Measurements from ENCODE around the gene SLC23A2. TPM values are rescaled to one million over a fixed set of nuclear protein-coding genes. Genes with fewer than 3 reads are reported as not detected.
A peak's percentile ranks its signal among the peaks of the same experiment; 100 is the strongest.
"Not testable (repeated sequence)": the region's sequence is repeated elsewhere in the genome, so short reads cannot be mapped to it uniquely, and the experiment has no call there.

The SLC23A2 gene
- polyA plus RNA-seq, 12 donors, result 8.3 to 19.2 (median 11.4) TPM; not detected in 1

DNA sequence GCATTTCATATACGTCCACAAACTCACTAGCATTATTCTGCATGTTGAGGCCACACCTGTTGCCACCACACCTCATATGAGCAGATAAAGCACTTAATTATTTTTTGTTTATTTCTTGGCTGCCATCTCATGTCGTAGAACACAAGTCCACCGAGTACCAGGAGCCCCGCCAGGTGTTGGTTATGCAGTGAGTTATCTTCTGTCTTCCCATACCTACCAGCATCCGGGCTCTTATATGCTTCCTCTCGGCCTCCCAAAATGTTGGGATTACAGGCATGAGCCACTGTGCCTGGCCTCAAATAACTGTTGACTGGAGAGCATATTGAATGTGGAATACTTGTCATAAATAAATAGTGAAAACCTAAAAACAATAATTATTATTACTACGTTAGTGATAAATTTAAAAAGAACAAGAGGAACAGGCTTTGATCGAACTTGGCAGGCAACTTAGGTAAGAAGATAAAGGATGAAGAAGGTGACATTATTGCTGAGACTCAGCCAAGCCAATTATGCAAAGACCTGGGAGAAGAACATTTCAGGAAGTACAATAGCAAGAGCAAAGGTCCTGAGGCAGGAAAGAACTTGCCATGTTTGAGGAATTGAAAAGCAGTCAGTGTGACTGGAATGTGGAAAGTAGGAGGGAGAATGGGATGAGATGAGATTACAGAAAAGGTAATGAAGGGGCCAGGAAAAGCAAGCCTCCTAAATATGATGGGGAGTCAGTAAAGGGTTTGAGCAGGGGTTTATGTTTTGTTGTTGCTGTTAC is 12.6 kb upstream of the SLC23A2 start:
- no peak for DNase-seq

DNA sequence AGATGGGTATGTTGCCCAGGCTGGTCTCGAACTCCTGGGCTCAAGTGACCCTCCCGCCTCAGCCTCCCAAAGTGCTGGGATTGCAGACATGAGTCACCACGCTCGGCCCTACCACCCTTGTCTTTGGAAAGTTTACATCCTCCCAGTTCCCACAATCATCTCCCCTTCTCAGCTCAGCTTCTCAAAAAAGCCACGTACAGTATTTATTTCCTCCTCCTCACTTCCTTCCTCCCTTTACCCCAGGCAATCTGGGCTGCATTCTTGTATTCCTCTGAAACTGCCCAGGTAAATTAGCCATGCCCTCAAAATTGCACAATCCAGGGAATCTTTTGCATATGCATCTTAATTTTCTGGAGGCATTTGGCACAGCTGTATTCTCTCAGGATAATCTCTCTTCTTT is 7.4 kb upstream of the SLC23A2 start:
- DNase-seq, result no peak

DNA sequence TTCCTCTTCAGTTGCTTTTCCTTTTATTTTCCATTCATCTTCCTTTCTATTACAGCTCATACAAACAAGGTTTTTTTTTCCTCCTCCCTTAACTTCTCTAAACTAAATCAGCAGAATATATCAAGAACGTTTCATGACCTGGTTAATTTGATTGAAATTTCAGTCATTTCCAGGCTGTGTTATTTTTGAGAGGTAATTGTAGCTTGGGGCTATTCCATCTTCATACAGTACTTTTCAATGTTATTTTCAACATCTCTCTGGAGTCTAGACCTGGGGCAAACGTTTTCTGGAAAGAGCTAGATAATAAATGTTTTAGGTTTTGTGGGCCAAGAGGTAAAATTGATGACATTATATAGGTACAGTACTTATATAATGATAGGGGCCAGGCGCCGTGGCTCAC is 4.0 kb upstream of the SLC23A2 start:
- no peak for DNase-seq

DNA sequence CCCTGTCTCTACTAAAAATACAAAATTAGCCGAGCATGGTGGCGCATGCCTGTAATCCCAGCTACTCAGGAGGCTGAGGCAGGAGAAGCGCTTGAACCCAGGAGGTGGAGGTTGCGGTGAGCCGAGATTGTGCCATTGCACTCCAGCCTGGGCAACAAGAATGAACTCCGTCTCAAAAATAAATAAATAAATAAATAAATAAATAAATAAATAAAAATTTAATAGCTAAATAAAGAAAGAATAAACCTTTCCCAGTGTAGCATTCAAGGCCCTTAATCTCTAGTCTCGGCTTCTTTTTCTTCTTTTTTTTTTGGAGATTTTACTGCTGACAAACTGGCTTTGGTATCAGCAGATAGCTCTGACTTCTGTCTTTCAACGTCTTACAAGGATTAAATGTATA is 3.5 kb upstream of the SLC23A2 start:
- DNase-seq, result not testable (repeated sequence)

DNA sequence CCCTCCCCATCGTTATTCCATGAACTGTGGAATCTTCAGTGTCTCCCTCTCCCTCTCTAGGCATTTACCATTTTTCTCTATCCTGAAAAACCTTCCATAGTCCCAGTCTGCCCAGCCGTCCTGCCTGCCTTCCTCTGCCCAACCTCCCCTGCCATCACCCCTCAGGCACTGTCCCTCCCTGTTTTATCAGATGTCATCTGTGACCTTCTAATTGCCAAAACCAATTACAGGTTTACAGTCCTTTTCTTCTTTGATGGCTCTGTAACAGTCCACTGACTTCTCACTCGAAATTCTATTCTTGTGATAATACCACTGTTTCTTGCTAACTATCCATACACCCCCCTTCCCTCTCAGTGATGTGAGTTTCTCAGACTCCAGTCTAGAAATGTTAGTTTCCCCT is 2.3 kb upstream of the SLC23A2 start:
- no peak for DNase-seq

DNA sequence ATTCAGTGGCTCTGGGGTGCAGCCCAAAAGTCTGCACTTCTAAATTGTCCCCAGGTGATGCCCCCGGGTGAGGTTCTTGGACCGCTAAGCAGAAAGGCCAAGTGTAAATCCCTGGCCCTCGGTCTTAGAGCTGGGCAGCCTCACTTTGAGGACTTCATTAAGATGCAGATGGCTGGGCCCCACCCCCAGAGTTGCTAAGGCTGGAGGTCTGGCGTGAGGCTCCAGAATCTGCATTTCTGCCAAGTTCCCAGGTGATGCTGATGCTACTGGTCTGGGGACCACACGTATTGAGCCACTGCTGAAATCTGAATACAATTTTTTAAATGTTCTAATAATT is 735 bp upstream of the SLC23A2 start:
- DNase-seq, result no peak

DNA sequence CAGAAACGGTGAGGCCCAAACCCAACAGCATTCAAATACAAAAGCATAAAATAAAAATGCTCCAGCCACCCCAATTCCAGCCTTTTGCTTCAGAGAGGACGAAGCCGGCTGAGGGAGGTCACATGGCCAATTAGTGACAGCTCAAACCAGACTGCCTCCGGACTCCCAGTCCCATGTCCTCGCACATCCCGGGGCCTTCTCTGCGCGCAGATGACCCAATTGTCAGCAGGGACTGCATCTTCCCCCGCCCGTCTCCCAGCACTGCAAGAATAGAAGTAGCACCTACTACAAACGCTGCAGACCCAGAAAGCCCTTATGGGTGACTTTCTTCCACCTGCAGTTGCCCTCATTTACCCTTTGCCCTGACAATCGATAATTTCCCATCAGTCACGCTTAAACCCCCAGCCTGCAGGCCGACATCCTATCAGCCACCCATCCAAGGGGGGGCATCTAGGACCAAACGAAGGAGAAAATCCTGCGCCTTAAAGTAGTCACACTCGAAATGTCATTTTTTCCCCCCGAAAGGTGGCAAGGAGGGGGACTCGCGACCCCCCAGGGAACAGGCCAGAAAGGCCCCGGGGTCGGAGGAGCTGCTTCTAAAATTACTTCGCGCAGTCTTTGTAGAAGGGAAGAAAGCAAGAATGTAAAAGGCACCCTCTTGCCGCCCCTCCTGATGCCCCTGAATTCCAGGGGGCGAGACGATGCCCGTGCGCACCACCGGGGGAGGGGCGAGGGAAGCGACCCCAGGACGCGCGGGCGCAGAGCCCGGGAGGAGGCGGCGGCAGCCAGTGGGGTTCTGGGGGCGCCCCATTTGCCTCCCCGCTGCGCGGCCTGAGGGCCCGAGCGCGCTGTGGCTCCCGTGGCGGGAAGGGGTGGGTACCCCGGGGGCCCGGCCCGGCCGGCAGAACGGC is 792 bp downstream of the SLC23A2 start:
- DNase-seq, result peak; percentile 13

DNA sequence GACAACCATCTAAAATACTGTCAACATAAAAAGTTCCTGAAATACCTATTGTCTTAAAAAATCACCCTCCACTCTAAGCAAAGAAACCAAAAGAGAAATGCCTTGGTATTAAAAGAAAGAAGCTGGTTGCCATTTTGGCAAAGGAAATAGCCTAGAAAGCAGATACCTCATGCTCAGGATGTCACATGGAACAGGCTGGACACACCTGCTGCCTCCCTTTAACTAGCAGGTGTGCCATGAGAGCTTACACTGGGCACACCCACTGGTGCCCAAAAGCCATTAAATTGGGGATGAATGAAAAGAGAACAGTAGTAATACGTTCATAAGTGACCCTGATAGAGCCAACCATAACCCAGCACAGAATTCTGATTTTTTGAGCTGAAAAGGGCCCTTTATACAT is 1.5 kb downstream of the SLC23A2 start:
- DNase-seq, result no peak

DNA sequence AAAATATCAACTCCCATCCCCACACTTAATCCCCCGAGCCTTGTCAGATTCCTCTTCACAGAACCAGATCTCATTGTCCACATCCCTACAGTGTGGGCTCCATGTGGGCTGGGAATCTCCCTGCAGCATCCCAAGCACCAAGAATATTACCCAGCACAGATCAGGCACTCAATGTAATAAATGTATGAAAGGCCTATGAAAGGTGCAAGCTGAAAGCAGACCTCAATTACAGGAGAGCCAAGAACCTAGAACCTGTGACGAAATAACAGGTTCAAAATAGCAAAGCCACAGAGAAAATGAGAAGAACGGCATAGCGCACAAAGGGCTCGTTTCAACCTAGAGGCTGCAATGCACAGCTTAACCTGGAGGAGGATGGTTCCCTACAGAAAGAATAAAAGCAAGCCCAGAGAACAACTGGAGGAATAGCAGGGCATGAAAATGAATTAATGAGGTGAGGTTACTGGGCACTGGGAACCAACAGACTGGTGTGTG is 3.1 kb downstream of the SLC23A2 start:
- no peak for DNase-seq

DNA sequence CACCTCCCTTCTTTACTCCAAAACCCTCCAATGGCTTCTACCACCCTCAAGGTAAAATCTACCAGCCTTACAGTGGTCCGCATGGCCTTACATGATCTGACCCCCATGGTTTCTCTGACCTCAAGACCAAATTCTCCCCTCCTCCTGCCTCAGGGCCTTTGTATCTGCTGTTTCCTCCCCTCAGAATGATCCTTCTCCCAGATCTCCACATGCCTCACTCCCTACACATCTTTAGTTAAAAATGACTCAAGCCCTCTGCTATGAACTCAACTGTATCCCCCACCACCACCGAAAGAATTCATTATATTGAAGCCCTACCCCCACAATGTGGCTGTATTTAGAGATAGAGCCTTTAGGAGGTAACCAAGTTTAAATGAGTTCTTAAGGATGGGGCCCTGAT is 4.1 kb downstream of the SLC23A2 start:
- DNase-seq, result no peak

DNA sequence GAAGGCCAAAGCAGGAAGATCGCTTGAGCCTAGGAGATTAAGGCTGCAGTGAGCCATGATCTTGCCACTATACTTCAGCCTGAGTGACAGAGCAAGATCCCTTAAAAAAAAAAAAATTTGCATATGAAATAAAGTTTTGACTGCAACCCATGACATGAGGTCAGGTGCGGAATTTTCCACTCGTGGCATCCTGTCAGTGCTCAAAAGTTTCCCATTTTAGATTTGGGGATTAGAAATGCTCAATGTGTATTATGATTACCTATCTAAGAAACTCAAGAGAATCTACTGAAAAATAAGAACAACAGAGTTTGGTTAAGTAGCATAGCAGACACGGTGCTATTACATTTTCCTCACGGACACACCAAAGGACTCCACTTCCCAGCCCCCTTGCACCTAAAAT is 11.7 kb downstream of the SLC23A2 start:
- DNase-seq, result no peak

DNA sequence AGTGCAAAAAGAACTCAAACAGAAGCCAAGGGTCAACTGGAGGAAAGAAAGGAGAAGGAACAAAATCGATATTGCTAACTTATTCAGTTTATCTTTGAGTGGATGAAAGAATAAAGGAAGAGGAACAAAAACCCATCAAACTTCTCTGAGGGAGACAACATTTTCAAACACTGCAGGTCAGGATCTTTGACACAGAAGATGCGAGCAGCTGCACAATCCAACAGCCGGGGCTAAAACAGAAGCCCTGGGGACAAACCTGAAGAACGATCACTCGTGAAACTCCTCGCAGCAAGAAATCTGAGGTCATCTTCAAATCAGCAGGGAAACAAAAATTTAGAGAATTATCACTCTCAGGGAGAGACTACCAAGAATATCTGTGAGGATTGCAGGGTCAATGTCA is 14.2 kb downstream of the SLC23A2 start:
- DNase-seq, result no peak

DNA sequence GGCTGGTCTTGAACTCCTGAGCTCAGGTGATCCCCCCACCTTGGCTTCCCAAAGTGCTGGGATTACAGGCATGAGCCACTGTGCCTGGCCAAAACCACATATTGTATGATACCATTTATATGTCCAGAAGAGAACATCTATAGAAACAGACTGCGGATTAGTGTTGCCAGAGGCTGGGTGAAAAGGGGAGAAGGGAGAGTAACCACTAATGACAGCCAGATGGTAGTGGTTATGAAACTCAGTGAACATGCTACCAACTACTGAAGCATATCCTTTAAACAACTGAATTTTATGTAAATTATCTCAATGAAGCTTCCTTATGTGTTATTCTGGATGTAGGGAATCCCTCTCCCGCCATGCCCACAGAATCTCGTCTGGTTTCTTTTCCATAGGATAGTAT is 15.7 kb downstream of the SLC23A2 start:
- no peak for DNase-seq

DNA sequence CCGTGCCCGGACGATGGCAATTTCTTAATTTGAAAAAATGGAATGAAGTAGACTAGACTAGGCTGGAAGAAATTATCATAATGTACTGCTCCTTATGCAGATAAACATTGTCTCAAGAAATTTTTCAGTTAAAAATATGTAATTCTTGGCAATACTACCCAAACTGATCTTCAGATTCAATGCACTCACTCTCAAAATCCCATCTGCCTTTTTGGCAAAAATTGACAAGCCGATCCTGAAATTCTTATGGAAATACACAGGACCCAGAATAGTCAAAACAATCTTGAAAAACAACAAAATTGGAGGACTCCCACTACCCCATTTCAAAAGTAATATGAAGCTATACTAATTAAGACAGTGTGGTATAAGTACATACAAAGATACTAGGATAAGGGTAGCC is 19.0 kb downstream of the SLC23A2 start:
- no peak for DNase-seq

DNA sequence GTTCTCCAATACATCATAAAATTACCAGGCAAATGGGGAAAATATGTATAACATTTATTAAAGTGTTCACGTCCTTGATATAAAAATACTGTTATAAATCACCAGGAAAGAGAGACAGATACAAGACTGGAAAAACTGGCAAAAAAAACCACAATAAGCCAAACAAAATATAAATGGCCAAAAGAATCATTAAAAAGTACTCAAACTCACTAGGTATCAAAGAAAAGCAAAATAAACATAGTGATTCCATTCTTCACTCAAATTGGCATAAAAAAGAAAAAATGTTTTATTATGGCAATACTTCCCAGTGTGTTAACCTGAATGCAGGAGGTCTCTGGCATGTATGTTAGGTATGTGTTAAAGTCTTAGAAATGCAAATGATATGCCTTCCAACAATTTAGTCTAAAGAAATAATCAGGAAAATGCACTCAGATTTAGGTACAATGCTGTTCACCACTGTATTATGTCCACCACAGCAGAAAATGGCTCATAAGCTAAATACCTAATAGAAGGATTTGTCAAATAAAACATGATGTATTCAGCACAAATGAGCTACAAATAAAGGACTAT is 21.4 kb downstream of the SLC23A2 start:
- DNase-seq, result no peak

DNA sequence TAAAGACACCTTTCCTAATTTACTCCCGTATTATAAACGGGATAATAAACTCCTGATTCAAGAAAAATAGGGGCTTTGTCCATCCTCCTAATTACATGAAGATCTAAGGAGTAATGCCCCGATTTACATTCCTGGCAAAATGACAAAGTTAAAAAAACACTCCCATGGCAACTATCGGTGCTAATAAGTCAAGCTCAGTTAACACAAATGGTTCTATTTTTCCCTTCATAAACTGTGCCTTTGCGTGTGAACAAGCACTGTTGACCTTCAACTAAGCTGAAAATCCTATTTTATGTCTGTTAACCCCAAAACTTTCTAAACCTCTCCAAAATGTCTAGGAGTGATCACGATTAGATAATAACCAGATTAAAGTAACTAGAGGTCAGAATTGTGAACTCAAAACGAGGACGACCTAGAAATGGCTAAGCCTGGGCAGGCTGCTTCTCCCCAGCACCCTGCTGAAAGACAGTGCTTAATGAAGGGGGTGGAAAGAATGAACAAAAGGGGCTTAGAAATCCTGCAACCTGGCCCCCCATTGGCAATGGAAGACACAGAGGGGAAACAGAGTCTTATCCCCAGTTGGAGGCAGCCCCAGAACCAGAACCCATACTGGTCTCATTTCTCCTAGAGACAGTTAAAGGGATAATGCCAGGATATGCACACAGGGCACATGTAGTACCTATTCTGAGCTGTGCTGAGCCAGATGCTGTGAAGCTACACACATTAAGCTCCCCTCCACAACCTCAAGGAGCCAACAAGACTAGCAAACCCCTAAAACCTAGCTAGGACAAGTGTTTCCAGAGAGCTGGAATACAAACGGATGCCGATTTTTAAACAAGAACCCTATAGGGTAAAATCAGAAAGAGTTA is 23.0 kb downstream of the SLC23A2 start:
- no peak for DNase-seq

DNA sequence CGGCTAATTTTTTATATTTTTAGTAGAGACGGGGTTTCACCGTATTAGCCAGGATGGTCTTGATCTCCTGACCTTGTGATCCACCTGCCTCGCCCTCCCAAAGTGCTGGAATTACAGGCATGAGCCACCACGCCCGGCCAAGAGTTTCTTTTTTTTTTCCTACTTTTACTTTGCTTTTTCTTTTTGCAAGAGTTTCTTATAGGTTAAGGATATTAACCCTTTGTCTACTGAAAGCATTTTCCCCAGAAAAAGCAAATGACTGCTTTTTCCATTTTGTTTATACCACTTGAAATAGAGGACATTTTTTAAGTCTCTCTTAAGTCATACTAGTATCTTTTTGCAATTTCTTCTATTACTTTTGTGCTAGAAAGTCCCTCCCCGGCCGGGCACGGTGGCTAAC is 25.3 kb downstream of the SLC23A2 start:
- DNase-seq, result not testable (repeated sequence)

DNA sequence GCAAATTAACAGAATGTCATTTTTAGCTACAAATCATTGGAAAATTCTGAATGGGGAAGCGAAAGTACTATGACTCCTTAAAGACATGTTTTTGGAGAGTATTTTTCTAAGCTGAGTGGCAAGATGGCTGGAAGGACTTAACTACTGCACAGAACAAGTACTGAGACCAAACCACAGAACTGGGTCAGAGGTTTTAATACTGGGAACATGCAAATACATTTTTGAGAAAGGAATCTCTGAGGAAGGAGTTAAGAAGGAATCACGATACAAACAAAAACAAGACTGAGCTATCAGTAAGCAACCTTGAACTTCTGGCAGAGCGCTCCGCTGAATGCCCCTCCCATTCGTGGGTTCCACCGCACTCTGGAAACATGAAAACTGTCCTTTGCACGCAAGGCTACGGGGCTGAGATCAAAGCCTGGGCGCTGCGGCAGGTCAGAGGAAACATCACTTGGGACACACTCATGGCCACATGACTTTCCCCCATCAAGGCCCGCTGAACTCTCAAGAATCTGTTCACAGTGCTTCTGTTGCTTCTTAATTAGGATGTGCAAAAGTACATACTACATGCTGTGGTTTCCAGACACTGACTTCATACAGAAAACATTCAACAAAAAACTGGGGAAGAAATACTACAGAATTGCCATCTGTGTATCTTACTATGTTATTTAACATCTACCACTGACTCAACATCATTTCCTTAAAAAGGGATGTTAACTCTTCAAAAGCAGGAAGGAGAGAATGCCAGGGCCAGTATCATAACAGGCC is 27.8 kb downstream of the SLC23A2 start:
- peak; percentile 38 for DNase-seq

DNA sequence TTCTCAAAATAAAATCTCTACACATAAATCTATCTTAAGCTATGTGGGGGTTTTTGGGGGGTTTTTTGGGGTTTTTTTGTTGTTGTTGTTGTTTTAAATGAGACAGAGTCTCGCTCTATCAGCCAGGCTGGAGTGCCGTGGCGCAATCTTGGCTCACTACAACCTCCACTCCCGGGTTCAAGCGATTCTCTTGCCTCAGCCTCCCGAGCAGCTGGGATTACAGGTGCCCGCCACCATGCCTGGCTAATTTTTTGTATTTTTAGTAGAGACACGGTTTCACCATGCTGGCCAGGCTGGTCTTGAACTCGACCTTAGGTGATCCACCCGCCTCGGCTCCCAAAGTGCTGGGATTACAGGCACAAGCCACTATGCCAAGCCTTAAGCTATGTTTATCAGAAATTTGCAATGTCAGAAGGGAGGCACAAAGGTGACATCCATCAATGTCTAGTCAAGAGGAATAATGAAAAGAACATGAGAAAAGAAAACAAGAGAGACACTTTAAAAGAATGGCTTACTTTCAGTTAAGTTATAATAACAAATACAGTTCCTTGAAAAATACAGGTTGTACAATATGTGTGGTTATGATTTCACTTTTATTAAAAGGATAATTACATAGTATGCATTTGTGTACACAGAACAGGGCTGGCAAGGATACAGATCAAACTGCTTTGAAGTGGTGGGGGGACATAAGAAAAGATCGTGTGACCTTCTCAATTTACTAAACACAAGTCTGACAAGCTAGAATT is 28.6 kb downstream of the SLC23A2 start:
- DNase-seq, result no peak

DNA sequence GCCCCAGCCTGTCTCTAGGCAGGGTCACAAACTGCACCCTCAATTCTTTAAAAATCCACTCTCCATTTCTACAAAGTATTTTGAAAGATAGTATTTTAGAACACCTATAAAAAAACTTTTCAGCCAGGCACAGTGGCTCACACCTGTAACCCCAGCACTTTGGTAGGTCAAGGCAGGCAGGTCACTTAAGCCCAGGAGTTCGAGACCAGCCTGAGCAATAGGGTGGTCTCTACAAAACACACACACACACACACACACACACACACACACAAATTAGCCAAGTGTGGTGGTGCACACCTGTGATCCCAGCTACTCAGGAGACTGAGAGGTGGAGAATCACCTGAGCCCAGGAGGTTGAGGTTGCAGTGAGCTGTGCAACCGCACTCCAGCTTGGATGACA is 30.2 kb downstream of the SLC23A2 start:
- no peak for DNase-seq

All from muscle of arm (tissue), 12 donors.